K562 (cell line): ENCODE data around the gene MYADM. TPM values are rescaled to one million over a fixed set of nuclear protein-coding genes. Genes with fewer than 3 reads are reported as not detected.

ENCODE experiments used
- CTBP1 ChIP-seq: fragments of 450-650 bp; IDR thresholded peaks from 2 replicates; pipeline ENCODE4 v1.6.1; 2016; ENCODE audit warnings: borderline replicate concordance
- FIP1L1 ChIP-seq: fragments of 200-400 bp; formaldehyde crosslinking; IDR thresholded peaks from 2 replicates; pipeline ENCODE4 v1.6.1; 2018; ENCODE audit warnings: mild to moderate bottlenecking, low read depth, low read length; ENCODE audit not compliant: poor library complexity, severe bottlenecking
- FOSL1 ChIP-seq: fragments of 200-800 bp; sonication (Bioruptor generic); conservative IDR thresholded peaks from 2 replicates; pipeline ENCODE4 v1.6.1; 2016; ENCODE audit warnings: missing genetic modification characterization, missing compliant biosample characterization
- GATAD2B ChIP-seq: fragments of 450-650 bp; IDR thresholded peaks from 2 replicates; pipeline ENCODE4 v1.6.1; 2017; ENCODE audit warnings: mild to moderate bottlenecking, borderline replicate concordance
- NR2C1 ChIP-seq, 2 experiments: fragments of 450-650 bp; IDR thresholded peaks; 2 replicates each; pipeline ENCODE4 v1.6.1; 2017; ENCODE audit warnings: mild to moderate bottlenecking in 2 of 2, antibody characterized with exemption in 1 of 2, inconsistent platforms in 1 of 2, missing compliant biosample characterization in 1 of 2, missing genetic modification characterization in 1 of 2
- RCOR1 ChIP-seq, 2 experiments: IDR thresholded peaks; 2 replicates each; pipeline ENCODE4 v1.6.1; 2012; ENCODE audit warnings: low read depth in 2 of 2, low read length in 2 of 2, borderline replicate concordance in 1 of 2, improper control_type of control experiment in 1 of 2
- SMAD4 ChIP-seq: fragments of 250-450 bp; sonication (Bioruptor Pico); conservative IDR thresholded peaks from 2 replicates; pipeline ENCODE4 v1.8.0; 2021; ENCODE audit warnings: inconsistent platforms, mild to moderate bottlenecking, moderate library complexity
- U2AF1 ChIP-seq: fragments of 200-400 bp; formaldehyde crosslinking; optimal IDR thresholded peaks from 2 replicates; pipeline ENCODE3; 2017; ENCODE audit warnings: mild to moderate bottlenecking, low read depth, low read length, moderate library complexity
- UBTF ChIP-seq, 2 experiments: IDR thresholded peaks; 2 replicates each; pipeline ENCODE4 v1.6.1; 2012; ENCODE audit warnings: improper control_type of control experiment in 2 of 2, low read depth in 2 of 2, low read length in 2 of 2, borderline replicate concordance in 1 of 2
- ZNF263 ChIP-seq: sonication (generic); formaldehyde crosslinking; IDR thresholded peaks from 2 replicates; pipeline ENCODE4 v1.8.0; 2022; ENCODE audit warnings: mild to moderate bottlenecking, missing genetic modification reagents, borderline replicate concordance
- polyA plus RNA-seq, 8 experiments: library from polyadenylated mRNA; depleted of rRNA in 4 of 8; stranded (reverse) in 5 of 8; unstranded in 3 of 8; fragments of >200 nt; fragmentation: Nextera tagmentation in 2 of 8; fragmentation: Illumina TruSeq in 1 of 8; extraction: Ambion mirVana in 2 of 8; extraction: Trizol in 1 of 8; gene quantifications; 2 replicates each; pipeline versions ENCODE4 v1.2.1 to v1.2.3, GENCODE V29; 2011 to 2014; ENCODE audit warnings: inconsistent platforms in 1 of 8, missing spikeins in 1 of 8
- total RNA-seq, 7 experiments: library from RNA; depleted of rRNA in 6 of 7; stranded (reverse); fragments of >200 nt in 6 of 7; fragmentation: Illumina TruSeq in 2 of 7; extraction: Trizol in 2 of 7; gene quantifications; 2 replicates each; pipeline versions ENCODE4 v1.2.1 to v1.2.3, GENCODE V29; 2011 to 2021; ENCODE audit warnings: low replicate concordance in 1 of 7
- TF ChIP-seq, protein P1 (sequence below): fragments of 200-800 bp; sonication (Bioruptor generic); IDR thresholded peaks from 2 replicates; pipeline ENCODE4 v1.6.1; 2017; ENCODE audit warnings: missing genetic modification characterization, missing compliant biosample characterization
- TF ChIP-seq, protein P2 (sequence below): sonication (generic); formaldehyde crosslinking; IDR thresholded peaks from 2 replicates; pipeline ENCODE4 v1.8.0; 2022; ENCODE audit warnings: missing genetic modification reagents, mild to moderate bottlenecking, moderate library complexity, borderline replicate concordance

Gene MYADM
- total and polyA plus RNA-seq, 9 of the 15 experiments (the other 6 are each of a cell fraction or from before 2014, with no cell fraction given), result 4.5 to 70.3 (median 14.4) TPM

DNA sequence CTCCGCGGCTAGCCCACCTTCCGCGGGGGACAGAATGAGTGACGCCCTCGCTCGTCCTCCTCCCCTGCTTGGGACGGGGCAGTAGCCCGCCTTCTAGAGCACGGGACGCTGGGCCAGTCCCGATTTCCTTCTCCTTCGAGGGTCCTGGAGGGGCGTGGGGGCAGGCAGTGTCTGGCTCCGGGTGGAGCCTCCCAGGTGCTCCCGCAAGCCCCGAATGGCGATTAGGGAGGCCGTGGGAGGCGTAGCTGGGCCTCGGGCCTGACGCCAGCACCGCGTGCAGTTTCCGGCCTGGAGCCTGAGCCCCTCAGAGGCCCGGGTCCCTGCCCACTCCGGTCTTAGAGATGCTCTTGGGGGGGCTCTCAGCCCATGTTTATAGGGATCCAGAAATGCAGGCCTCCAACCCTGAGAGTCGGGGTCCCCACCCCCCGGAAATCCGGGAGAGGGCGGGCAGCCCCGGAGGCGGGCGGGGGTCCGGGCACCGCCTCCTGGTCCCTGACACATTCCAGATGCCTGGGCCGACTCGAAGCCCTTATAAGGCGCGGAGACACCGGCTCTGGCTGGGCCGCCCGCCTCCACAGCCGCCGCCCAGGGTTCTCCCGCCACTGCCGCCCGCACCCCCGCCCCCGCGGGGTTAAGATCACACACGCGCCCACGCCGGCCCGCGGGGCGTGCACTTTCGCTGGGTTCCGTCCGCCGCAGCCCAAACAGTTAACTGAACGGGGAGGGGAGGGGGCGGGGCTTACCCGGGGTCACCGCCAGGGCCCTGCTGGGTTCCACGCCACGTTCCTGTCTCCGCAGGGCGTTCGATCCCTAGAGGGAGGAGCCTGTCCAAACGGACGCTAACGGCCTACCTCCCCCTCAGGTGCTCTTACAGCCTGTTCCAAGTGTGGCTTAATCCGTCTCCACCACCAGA is 1.5 kb downstream of the MYADM start (continued):
- 0 out of 4 replicates have a peak, but pooled peaks of 1 of the 2 experiments have one; percentile 51 for TF ChIP-seq UBTF (IDR thresholded peaks at IDR 0.05; ENCODE audit: borderline replicate concordance in 1 of 2, low read depth in 2 of 2, low read length in 2 of 2)
- peak; percentile 90; the same call in 1 of the 2 replicates for TF ChIP-seq GATAD2B
- TF ChIP-seq NR2C1 (IDR thresholded peaks at IDR 0.05), result peak; percentile 93
- peak; percentile 95 for TF ChIP-seq NR2C1 (tag; IDR thresholded peaks at IDR 0.05)
- TF ChIP-seq ZNF263 (CRISPR knock-in tag), result peak; percentile 69
- peak; percentile 73; the same call in 1 of the 2 replicates for TF ChIP-seq CTBP1
- TF ChIP-seq, protein P1, sequence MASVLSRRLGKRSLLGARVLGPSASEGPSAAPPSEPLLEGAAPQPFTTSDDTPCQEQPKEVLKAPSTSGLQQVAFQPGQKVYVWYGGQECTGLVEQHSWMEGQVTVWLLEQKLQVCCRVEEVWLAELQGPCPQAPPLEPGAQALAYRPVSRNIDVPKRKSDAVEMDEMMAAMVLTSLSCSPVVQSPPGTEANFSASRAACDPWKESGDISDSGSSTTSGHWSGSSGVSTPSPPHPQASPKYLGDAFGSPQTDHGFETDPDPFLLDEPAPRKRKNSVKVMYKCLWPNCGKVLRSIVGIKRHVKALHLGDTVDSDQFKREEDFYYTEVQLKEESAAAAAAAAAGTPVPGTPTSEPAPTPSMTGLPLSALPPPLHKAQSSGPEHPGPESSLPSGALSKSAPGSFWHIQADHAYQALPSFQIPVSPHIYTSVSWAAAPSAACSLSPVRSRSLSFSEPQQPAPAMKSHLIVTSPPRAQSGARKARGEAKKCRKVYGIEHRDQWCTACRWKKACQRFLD (CRISPR knock-in tag), result peak; percentile 82; the same call in 1 of the 2 replicates
- TF ChIP-seq RCOR1 (IDR thresholded peaks at IDR 0.05; ENCODE audit: borderline replicate concordance in 1 of 2, low read depth in 2 of 2, low read length in 2 of 2), result 0 out of 4 replicates have a peak, but pooled peaks of 1 of the 2 experiments have one; percentile 51
- TF ChIP-seq, protein P2, sequence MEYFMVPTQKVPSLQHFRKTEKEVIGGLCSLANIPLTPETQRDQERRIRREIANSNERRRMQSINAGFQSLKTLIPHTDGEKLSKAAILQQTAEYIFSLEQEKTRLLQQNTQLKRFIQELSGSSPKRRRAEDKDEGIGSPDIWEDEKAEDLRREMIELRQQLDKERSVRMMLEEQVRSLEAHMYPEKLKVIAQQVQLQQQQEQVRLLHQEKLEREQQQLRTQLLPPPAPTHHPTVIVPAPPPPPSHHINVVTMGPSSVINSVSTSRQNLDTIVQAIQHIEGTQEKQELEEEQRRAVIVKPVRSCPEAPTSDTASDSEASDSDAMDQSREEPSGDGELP (CRISPR knock-in tag), result peak; percentile 88
- TF ChIP-seq FOSL1 (tag), result peak; percentile 31; the same call in 1 of the 2 replicates
- peak; percentile 94 for TF ChIP-seq SMAD4
- TF ChIP-seq U2AF1, result peak; percentile 78
- peak; percentile 36 for TF ChIP-seq FIP1L1
